Measurements from ENCODE around the gene HCFC1. TPM values are rescaled to one million over a fixed set of nuclear protein-coding genes. Genes with fewer than 3 reads are reported as not detected.

The HCFC1 gene
- total RNA-seq, 2 donors from 2014 or later, result 36.6 to 80.5 TPM

- intact Hi-C loops (cut with DNase I), result no loop called here
- Histone ChIP-seq H3K27ac (no peak overlapping the region), H3K27me3 (peaks cover 5% of the 10 kb centered on the region), H3K4me1 (no peaks in the 10 kb centered on the region), H3K9ac (ENCODE audit: low read depth in 2 of 2, low read length in 2 of 2) (no peak overlapping the region), H3K9me3 (no peaks in the 10 kb centered on the region), H3K36me3 (no peaks in the 10 kb centered on the region), H3K4me3 (no peak overlapping the region)
- TF ChIP-seq CTCF (IDR thresholded peaks at IDR 0.05), result no peak
- DNase-seq, result no peak
Observed at GRCh38 chrX:154014429-154015380, 43.1 kb upstream of the HCFC1 start.

GRCh38 chrX:154013614-154014360 is 42.2 kb upstream of the HCFC1 start:
- DNase-seq, result no peak
- Histone ChIP-seq H3K27ac (no peak overlapping the region), H3K27me3 (peaks cover 5% of the 10 kb centered on the region), H3K9me3 (no peaks in the 10 kb centered on the region), H3K4me1 (no peaks in the 10 kb centered on the region), H3K36me3 (no peaks in the 10 kb centered on the region), H3K9ac (ENCODE audit: low read depth in 2 of 2, low read length in 2 of 2) (no peak overlapping the region), H3K4me3 (no peak overlapping the region)
- TF ChIP-seq CTCF (IDR thresholded peaks at IDR 0.05), result peak; percentile 94
- intact Hi-C loops (cut with DNase I), result no loop called here

GRCh38 chrX:154013001-154013421 is 41.4 kb upstream of the HCFC1 start:
- intact Hi-C loops (cut with DNase I), result no loop called here
- TF ChIP-seq CTCF (IDR thresholded peaks at IDR 0.05), result no peak
- Histone ChIP-seq H3K9me3 (no peaks in the 10 kb centered on the region), H3K27me3 (peaks cover 5% of the 10 kb centered on the region), H3K4me3 (no peak overlapping the region), H3K27ac (no peak overlapping the region), H3K36me3 (no peaks in the 10 kb centered on the region), H3K4me1 (no peaks in the 10 kb centered on the region), H3K9ac (ENCODE audit: low read depth in 2 of 2, low read length in 2 of 2) (no peak overlapping the region)
- DNase-seq, result no peak

GRCh38 chrX:154012336-154012991 is 40.8 kb upstream of the HCFC1 start:
- Histone ChIP-seq H3K4me3 (no peak overlapping the region), H3K9me3 (no peaks in the 10 kb centered on the region), H3K36me3 (no peaks in the 10 kb centered on the region), H3K9ac (ENCODE audit: low read depth in 2 of 2, low read length in 2 of 2) (no peak overlapping the region), H3K27me3 (peaks cover 5% of the 10 kb centered on the region), H3K27ac (no peak overlapping the region), H3K4me1 (no peaks in the 10 kb centered on the region)
- intact Hi-C loops (cut with DNase I), result no loop called here
- DNase-seq, result no peak
- TF ChIP-seq CTCF (IDR thresholded peaks at IDR 0.05), result no peak
